ENCODE data around the gene RPL37A. TPM values are rescaled to one million over a fixed set of nuclear protein-coding genes. Genes with fewer than 3 reads are reported as not detected.

The RPL37A gene
- total RNA-seq (2,774 TPM), polyA plus RNA-seq (5,486 TPM)

DNA sequence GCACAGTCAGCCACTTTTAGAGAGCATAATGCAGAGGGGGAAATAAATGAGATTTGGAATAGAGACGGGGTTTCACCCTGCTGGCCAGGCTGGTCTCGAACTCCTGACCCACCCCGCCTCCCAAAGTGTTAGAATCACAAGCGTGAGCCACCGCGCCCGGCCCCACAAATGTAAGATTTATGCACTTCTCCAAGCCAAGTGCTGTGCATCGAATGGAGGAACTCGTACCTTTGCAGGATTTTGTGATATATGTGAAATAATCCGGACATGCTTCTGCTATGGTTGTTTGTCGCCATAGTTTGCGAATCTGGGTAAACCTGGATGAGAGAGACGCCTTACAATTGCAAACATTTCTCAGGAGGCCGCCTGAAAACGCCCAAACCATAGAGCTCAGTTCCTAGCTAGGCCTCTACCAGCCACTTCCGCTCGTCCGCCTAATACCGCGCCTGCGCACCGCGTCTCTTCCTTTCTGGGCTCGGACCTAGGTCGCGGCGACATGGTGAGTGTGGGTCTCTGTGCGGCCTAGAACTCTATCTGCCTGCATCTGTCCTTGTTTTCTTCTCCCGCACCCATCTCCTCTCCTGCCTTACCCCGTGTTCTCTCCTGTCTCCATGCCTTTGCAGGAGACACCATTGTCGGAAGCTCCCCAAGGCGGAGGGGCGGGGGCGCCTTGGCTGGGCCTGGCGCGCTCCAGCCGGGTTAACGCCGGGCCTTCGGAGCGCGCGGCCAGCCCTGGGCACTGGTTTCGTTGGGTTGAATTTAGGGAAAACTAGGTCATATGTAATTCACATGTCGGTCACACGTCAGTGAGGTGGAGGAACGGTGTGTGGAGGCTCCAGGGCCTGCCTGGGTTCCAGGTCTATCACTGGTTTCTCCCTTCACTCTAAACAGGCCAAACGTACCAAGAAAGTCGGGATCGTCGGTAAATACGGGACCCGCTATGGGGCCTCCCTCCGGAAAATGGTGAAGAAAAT, at the start of gene RPL37A:
TSS of gene RPL37A (plus strand) at position 466 of the 974 bp plus-strand sequence. CDS start at position 497, 31 bp downstream.
- Histone ChIP-seq H3K27ac (ENCODE audit: low read depth) (no peak within 1 kb of the TSS), H3K36me3 (ENCODE audit: insufficient read depth) (peaks cover 2% of the 10 kb centered on the region), H3K4me1 (ENCODE audit: insufficient read depth) (no peaks in the 10 kb centered on the region), H3K4me3 (ENCODE audit: low read depth, low read length) (peak within 1 kb of the TSS; percentile 73)
- DNase-seq (ENCODE audit: extremely low spot score): peak; percentile 94
- WGBS: under 1% methylated on average over 54 of the region's 54 CpGs

DNA sequence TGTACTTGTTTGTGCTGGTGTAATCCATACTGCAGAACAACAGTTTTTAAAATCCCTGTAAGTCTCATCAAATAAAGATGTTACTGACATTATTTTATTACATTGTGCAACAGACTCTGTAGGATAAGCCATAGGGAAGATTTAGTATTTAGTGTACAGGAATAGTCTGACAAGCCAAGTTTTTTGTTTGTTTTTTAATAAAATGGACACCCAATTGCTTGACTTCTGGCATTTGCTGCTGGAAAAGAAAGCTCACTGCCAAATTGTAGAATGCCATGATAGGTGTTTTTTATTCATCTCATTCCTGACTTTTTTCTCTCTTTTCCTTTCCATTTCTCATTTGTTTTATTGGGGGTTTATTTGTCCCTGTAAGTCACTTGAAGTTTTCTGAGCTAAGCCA, 48.3 kb upstream of the RPL37A start:
- H3K4me3 ChIP-seq (ENCODE audit: low read depth, low read length): no peak overlapping the region
- DNase-seq (ENCODE audit: extremely low spot score): no peak
- no peak overlapping the region for H3K27ac ChIP-seq (ENCODE audit: low read depth)
- H3K36me3 ChIP-seq (ENCODE audit: insufficient read depth): peaks cover 22% of the 10 kb centered on the region
- no peaks in the 10 kb centered on the region for H3K4me1 ChIP-seq (ENCODE audit: insufficient read depth)

DNA sequence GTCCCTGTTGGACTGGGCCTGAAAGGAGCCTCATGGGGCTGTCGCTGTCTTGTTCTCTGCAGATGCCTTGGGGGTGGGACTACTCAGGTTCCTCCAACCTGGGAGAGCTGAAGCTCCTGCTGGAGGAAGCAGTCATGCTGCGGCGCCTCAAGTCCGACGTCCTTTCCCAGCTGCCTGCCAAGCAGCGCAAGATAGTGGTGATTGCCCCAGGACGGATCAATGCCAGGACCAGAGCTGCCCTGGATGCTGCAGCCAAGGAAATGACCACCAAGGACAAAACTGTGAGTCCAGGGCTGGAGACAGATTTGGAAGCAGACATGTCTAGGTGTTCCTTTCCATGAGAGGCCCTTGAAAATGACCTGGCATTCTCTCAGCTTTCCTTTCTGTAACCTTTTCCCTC, 47.9 kb upstream of the RPL37A start:
- H3K4me1 ChIP-seq (ENCODE audit: insufficient read depth): no peaks in the 10 kb centered on the region
- 97% methylated on average over 7 of the region's 7 CpGs for WGBS
- no peak overlapping the region for H3K27ac ChIP-seq (ENCODE audit: low read depth)
- no peak overlapping the region for H3K4me3 ChIP-seq (ENCODE audit: low read depth, low read length)
- H3K36me3 ChIP-seq (ENCODE audit: insufficient read depth): peaks cover 22% of the 10 kb centered on the region
- DNase-seq (ENCODE audit: extremely low spot score): no peak

DNA sequence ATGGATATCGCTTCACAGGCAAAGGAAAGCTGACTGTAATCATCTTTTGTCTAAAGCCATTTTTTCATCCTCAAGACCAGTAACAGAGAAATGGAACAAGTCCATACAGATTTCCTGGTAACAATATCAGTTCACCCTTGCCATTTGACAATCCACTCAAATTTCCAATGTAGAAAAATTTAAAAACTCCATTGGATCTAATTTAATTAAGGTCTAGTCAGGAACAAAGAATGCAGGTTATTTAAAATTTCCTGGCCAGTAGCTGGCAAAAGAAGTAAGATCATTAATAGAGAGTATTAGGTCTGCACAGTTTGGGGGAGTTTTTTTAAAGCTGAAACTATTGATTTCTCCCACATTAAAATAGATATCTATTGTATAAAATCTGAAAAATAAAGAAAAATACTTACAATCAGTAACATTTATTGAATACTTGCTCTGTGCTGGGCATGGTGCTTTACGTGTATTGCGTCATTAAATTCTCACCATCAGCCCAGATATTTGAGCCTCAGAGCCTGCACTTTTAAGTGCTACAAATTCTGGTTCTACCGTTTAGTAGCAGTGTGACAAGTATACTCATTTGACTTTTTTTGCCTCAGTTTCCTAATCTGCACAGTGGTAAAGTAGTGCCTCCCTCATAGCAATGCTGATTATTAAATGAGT, 44.6 kb upstream of the RPL37A start:
- no peak for DNase-seq (ENCODE audit: extremely low spot score)
- no peak overlapping the region for H3K27ac ChIP-seq (ENCODE audit: low read depth)
- no peak overlapping the region for H3K4me3 ChIP-seq (ENCODE audit: low read depth, low read length)
- H3K4me1 ChIP-seq (ENCODE audit: insufficient read depth): no peaks in the 10 kb centered on the region
- H3K36me3 ChIP-seq (ENCODE audit: insufficient read depth): peaks cover 13% of the 10 kb centered on the region
- WGBS: 98% methylated on average over 4 of the region's 4 CpGs

DNA sequence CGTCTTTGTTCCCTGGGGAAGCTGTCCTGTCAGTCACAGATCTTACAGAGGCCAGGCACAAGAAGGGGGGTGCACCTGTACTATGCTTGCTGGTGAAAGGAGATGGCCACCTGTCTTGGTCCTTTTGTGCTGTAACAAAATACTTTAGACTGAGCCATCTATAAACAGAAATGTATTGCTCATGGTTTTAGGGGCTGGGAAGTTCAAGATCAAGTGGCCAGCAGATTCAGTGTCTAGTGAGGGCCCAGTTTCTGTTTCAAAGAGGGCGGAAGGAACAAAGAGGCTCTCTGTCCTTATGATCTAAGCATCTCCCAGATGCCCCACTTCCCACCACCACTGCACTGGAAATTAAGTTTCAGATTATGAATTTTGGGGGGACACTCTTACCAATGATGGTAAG, 35.5 kb upstream of the RPL37A start:
- no peaks in the 10 kb centered on the region for H3K4me1 ChIP-seq (ENCODE audit: insufficient read depth)
- H3K27ac ChIP-seq (ENCODE audit: low read depth): no peak overlapping the region
- H3K4me3 ChIP-seq (ENCODE audit: low read depth, low read length): no peak overlapping the region
- 96% methylated on average over 2 of the region's 2 CpGs for WGBS
- no peak for DNase-seq (ENCODE audit: extremely low spot score)
- H3K36me3 ChIP-seq (ENCODE audit: insufficient read depth): no peaks in the 10 kb centered on the region

DNA sequence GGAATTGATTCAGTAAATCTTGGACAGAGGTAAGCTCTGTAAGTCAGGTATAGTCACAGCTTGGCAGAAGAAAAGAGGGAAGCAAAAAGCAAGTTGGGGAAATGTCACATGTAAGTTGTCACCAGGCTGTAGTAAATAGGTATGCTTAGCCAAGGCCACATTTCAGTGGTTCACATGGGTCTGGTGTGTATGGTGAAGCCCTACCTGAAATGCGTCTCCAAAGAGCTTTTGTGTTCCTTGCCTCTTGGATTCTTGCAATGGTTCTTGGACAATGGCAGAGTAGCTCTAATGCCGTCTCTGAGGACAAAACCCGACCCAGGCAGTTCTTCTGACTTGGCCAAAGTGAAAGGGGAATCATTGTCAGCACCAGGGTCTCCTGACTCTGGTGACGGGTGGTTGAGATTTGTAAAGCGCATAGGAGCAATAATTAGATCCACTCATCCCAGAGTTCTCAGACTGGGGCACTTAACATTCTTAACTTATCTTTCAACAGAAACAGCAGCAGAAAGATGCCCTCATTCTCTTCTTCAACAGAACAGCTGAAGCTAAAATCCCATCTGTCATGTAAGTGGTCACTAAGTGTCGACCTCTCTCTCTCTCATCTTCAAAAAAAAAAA, 34.4 kb upstream of the RPL37A start:
- Histone ChIP-seq H3K4me3 (ENCODE audit: low read depth, low read length) (no peak overlapping the region), H3K27ac (ENCODE audit: low read depth) (no peak overlapping the region), H3K4me1 (ENCODE audit: insufficient read depth) (no peaks in the 10 kb centered on the region), H3K36me3 (ENCODE audit: insufficient read depth) (no peaks in the 10 kb centered on the region)
- 79% methylated on average over 6 of the region's 6 CpGs for WGBS
- DNase-seq (ENCODE audit: extremely low spot score): no peak

DNA sequence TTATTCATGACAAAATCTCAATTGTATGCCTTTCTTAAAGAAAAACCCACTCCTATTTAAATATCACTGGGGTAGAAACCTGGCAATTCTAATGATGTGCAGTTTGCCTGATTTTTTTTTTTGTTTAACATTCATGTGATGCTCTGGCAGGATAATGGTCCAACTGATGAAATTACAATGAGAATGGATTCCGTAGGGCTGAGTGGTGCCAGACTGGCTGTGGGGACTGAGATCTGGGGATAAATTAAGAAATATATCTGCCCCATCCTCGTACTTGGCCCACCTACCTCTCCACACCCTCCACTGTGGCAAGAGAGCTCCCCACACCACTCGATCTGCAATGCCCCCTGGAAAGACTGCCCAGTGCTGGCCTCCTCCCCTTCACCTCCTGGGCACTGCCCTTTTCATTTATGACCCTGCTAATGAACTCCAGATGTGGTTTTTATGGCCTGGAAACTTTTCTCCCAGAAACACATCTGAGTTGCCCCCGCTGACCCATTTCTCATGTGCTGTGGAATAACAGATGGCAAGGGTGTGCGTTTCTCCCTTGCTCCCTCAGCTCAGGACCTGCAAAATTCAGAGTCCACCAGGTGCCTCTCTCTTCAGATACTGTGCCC, 33.0 kb upstream of the RPL37A start:
- no peak overlapping the region for H3K4me3 ChIP-seq (ENCODE audit: low read depth, low read length)
- no peaks in the 10 kb centered on the region for H3K36me3 ChIP-seq (ENCODE audit: insufficient read depth)
- 64% methylated on average over 5 of the region's 5 CpGs for WGBS
- no peaks in the 10 kb centered on the region for H3K4me1 ChIP-seq (ENCODE audit: insufficient read depth)
- no peak overlapping the region for H3K27ac ChIP-seq (ENCODE audit: low read depth)
- no peak for DNase-seq (ENCODE audit: extremely low spot score)

DNA sequence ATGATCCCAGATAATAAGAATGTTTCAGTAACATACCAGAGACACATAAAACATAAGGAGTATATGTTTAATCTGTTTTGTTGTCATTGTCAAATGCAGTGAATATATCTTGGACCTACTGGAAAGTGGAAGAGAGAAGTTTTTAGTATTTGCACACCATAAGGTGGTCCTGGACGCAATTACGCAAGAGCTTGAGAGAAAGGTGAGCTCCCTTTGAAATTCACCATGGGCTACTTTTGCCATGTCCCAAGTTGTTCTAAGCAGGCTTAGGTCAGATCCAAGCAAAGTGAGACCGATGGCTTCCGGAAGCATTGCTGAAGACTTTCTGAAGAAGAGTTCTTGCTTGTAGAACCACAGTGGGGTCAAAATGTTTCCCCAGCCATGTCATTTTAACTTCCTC, 30.8 kb upstream of the RPL37A start:
- no peak for DNase-seq (ENCODE audit: extremely low spot score)
- Histone ChIP-seq H3K27ac (ENCODE audit: low read depth) (no peak overlapping the region), H3K4me3 (ENCODE audit: low read depth, low read length) (no peak overlapping the region), H3K4me1 (ENCODE audit: insufficient read depth) (no peaks in the 10 kb centered on the region), H3K36me3 (ENCODE audit: insufficient read depth) (no peaks in the 10 kb centered on the region)
- WGBS: 98% methylated on average over 4 of the region's 4 CpGs

DNA sequence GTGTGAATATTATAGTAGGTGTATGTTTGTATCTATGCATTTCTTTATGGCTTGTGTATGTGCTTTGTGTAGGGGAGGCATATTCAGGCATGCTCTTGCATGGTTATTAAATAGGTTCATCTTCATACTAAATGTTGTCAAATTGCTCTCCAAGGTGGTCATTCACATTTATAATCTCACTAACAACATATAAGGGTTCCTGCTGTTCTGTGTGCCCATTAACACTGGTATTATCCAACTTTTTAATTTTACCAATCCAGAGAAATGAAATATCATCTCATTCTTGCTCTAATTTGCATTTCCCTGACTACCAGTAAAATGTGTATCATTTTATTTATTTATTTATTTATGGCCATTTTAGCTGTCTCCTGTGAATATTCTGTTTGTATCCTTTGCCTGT, 29.0 kb upstream of the RPL37A start:
- H3K4me1 ChIP-seq (ENCODE audit: insufficient read depth): no peaks in the 10 kb centered on the region
- no peak for DNase-seq (ENCODE audit: extremely low spot score)
- H3K27ac ChIP-seq (ENCODE audit: low read depth): no peak overlapping the region
- H3K36me3 ChIP-seq (ENCODE audit: insufficient read depth): no peaks in the 10 kb centered on the region
- H3K4me3 ChIP-seq (ENCODE audit: low read depth, low read length): no peak overlapping the region

DNA sequence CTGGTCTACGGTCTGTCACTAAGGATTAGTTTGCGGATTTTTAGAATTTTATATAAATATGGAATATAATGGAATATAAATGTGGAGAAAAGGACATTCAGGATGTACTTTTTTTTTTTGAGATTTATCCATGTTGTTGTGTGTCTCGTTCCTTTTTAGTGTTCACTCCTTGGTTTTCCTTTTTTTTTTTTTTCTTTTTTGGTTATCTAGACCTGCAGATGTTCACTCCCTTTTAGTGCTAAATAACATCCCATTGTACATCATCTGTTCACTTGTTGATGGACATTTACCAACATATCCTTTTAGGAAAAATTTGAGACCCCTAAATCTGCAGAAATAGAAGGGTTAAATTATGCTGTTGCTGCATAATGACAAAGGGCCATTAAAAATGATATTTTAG, 25.5 kb upstream of the RPL37A start:
- Histone ChIP-seq H3K4me3 (ENCODE audit: low read depth, low read length) (no peak overlapping the region), H3K4me1 (ENCODE audit: insufficient read depth) (no peaks in the 10 kb centered on the region), H3K36me3 (ENCODE audit: insufficient read depth) (peaks cover 2% of the 10 kb centered on the region), H3K27ac (ENCODE audit: low read depth) (no peak overlapping the region)
- 85% methylated on average over 3 of the region's 3 CpGs for WGBS
- no peak for DNase-seq (ENCODE audit: extremely low spot score)

DNA sequence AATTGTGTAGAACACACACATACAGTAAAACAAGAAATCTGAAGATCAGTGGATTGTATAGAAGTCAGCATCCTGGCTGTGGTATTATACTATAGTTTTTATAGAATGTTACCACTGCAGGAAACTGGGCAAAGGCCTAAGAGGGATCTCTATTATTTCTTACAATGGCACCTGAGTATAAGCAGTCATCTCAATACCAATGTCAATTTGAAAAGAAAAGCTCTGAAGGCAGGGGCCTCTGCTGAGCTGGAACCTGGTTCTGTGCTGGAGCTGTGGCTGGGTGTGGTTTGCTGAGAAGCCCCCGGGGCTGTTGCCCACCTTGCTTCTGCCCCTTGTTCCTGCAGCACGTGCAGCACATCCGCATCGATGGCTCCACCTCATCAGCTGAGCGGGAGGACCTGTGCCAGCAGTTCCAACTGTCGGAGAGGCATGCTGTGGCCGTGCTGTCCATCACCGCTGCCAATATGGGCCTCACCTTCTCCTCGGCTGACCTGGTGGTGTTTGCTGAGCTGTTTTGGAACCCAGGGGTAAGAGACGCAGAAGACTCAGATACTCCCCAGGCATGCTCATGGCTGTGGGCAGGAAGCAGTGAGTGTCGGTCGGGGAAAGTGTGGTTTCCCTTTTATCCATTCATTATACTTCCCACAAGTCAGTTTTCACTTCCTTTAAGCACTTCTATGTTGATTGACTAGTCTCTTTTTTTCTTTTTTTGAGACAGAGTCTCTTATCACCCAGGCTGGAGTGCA, 23.5 kb upstream of the RPL37A start:
- H3K27ac ChIP-seq (ENCODE audit: low read depth): no peak overlapping the region
- no peaks in the 10 kb centered on the region for H3K4me1 ChIP-seq (ENCODE audit: insufficient read depth)
- DNase-seq (ENCODE audit: extremely low spot score): no peak
- peaks cover 2% of the 10 kb centered on the region for H3K36me3 ChIP-seq (ENCODE audit: insufficient read depth)
- no peak overlapping the region for H3K4me3 ChIP-seq (ENCODE audit: low read depth, low read length)
- WGBS: 89% methylated on average over 12 of the region's 12 CpGs

DNA sequence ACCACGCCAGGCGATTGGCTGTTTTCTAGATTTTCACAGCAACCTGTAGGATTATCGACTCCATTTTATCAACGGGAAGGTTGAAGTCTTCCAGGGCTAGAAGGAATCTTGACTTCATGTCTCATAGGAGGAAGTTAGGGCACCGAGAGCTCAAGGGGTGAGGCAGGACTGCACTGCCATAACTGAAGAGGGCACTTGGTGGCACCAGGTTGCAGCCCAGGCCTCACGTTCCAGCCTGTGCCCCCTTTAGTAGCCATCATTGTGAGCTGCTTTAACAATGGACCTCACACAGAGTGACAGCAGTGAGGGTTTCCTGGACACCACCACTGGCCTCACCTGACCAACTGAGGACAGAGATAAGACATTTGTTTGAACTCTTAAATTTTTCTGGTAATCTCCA, 22.9 kb upstream of the RPL37A start:
- Histone ChIP-seq H3K27ac (ENCODE audit: low read depth) (no peak overlapping the region), H3K4me1 (ENCODE audit: insufficient read depth) (no peaks in the 10 kb centered on the region), H3K4me3 (ENCODE audit: low read depth, low read length) (no peak overlapping the region), H3K36me3 (ENCODE audit: insufficient read depth) (peaks cover 2% of the 10 kb centered on the region)
- 93% methylated on average over 6 of the region's 6 CpGs for WGBS
- DNase-seq (ENCODE audit: extremely low spot score): no peak
